ENCODE data around the gene KRTAP4-1. TPM values are rescaled to one million over a fixed set of nuclear protein-coding genes. Genes with fewer than 3 reads are reported as not detected.
"Not testable (repeated sequence)": the region's sequence is repeated elsewhere in the genome, so short reads cannot be mapped to it uniquely, and the experiment has no call there.

KRTAP4-1 gene
- total RNA-seq, 6 donors from 2014 or later = not detected

- TF ChIP-seq CTCF (IDR thresholded peaks at IDR 0.05) (no peak), POLR2A (IDR thresholded peaks at IDR 0.05) (no peak), POLR2AphosphoS5 (IDR thresholded peaks at IDR 0.05) (no peak), EP300 (IDR thresholded peaks at IDR 0.05) (no peak)
- Histone ChIP-seq H3K9me3 (no peaks in the 10 kb centered on the region), H3K4me1 (no peaks in the 10 kb centered on the region), H3K27me3 (no peaks in the 10 kb centered on the region), H3K4me3 (no peak overlapping the region), H3K27ac (no peak overlapping the region), H3K36me3 (no peaks in the 10 kb centered on the region)
- DNase-seq = no peak
- WGBS, 2 donors = 32 to 33% methylated on average over 1 of the region's 1 CpG
- ATAC-seq (ENCODE audit: low FRiP score in 2 of 2) = no peak
These were observed 11.4 kb upstream of the KRTAP4-1 start for GRCh38 chr17:41196068-41196467.

- Histone ChIP-seq H3K4me1 (no peaks in the 10 kb centered on the region), H3K27me3 (no peaks in the 10 kb centered on the region), H3K4me3 (no peak overlapping the region), H3K36me3 (no peaks in the 10 kb centered on the region), H3K27ac (no peak overlapping the region), H3K9me3 (no peaks in the 10 kb centered on the region)
- DNase-seq (no peak), ATAC-seq (ENCODE audit: low FRiP score in 2 of 2) (no peak)
- WGBS, 2 donors = 81 to 88% methylated on average over 1 to 3 of the region's 3 CpGs
- no peak for TF ChIP-seq CTCF (IDR thresholded peaks at IDR 0.05)
- no peak for TF ChIP-seq POLR2A (IDR thresholded peaks at IDR 0.05)
- TF ChIP-seq EP300 (IDR thresholded peaks at IDR 0.05) = no peak
- TF ChIP-seq POLR2AphosphoS5 (IDR thresholded peaks at IDR 0.05) = no peak
These were observed 5.6 kb upstream of the KRTAP4-1 start for GRCh38 chr17:41190328-41190727.

GRCh38 chr17:41189837-41190318, 5.2 kb upstream of the KRTAP4-1 start, which contains the start of gene KRTAP9-1:
KRTAP9-1 (plus strand) TSS chr17:41189887; CDS start chr17:41189887, 0 bp downstream.
- H3K4me3 ChIP-seq; ATAC-seq (ENCODE audit: low FRiP score in 2 of 2); H3K27ac ChIP-seq; H3K27me3 ChIP-seq; H3K36me3 ChIP-seq; H3K4me1 ChIP-seq; H3K9me3 ChIP-seq: not testable (repeated sequence)
- peak in 1 of 2 donors; percentile 62 for DNase-seq
- 50% methylated on average over 1 of the region's 1 CpG; no CpG with 5 or more reads in 1 of the 2 donors for WGBS, 2 donors

GRCh38 chr17:41186872-41187271, 2.2 kb upstream of the KRTAP4-1 start:
- H3K27me3 ChIP-seq = no peaks in the 10 kb centered on the region
- 83 to 96% methylated on average over 2 of the region's 2 CpGs for WGBS, 2 donors
- H3K4me1 ChIP-seq = no peaks in the 10 kb centered on the region
- H3K4me3 ChIP-seq = no peak overlapping the region
- no peak for TF ChIP-seq POLR2AphosphoS5 (IDR thresholded peaks at IDR 0.05)
- no peak for TF ChIP-seq EP300 (IDR thresholded peaks at IDR 0.05)
- no peak for TF ChIP-seq CTCF (IDR thresholded peaks at IDR 0.05)
- no peak for TF ChIP-seq POLR2A (IDR thresholded peaks at IDR 0.05)
- DNase-seq (peak in 1 of 2 donors; percentile 10), ATAC-seq (ENCODE audit: low FRiP score in 2 of 2) (no peak)
- no peak overlapping the region for H3K27ac ChIP-seq
- H3K9me3 ChIP-seq = no peaks in the 10 kb centered on the region
- no peaks in the 10 kb centered on the region for H3K36me3 ChIP-seq

- Histone ChIP-seq H3K27ac (no peak overlapping the region), H3K4me1 (no peaks in the 10 kb centered on the region), H3K4me3 (no peak overlapping the region), H3K27me3 (no peaks in the 10 kb centered on the region), H3K36me3 (no peaks in the 10 kb centered on the region), H3K9me3 (no peaks in the 10 kb centered on the region)
- TF ChIP-seq POLR2AphosphoS5 (IDR thresholded peaks at IDR 0.05) (no peak), POLR2A (IDR thresholded peaks at IDR 0.05) (no peak), EP300 (IDR thresholded peaks at IDR 0.05) (no peak), CTCF (IDR thresholded peaks at IDR 0.05) (no peak)
- DNase-seq (no peak), ATAC-seq (ENCODE audit: low FRiP score in 2 of 2) (no peak)
- WGBS, 2 donors = 56 to 57% methylated on average over 1 of the region's 1 CpG
These were observed 290 bp upstream of the KRTAP4-1 start for GRCh38 chr17:41185001-41185400.

Measured in upper lobe of left lung (tissue), 6 donors.